Measurements from ENCODE around the gene UBE2C. TPM values are rescaled to one million over a fixed set of nuclear protein-coding genes. Genes with fewer than 3 reads are reported as not detected.
A peak's percentile ranks its signal among the peaks of the same experiment; 100 is the strongest.

UBE2C gene
- total RNA-seq, 1 donor from 2014 or later = 17.2 TPM

- no peaks in the 10 kb centered on the region for H3K36me3 Mint-ChIP-seq (ENCODE audit: low read depth)
- H3K27me3 Mint-ChIP-seq (ENCODE audit: low read depth) = peaks cover 4% of the 10 kb centered on the region
- DNase-seq (ENCODE audit: low spot score) = no peak
- H3K27ac Mint-ChIP-seq (ENCODE audit: unreplicated experiment) = no peak overlapping the region
- no peak overlapping the region for H3K4me3 Mint-ChIP-seq (ENCODE audit: unreplicated experiment)
- peaks cover 38% of the 10 kb centered on the region for H3K4me1 Mint-ChIP-seq (ENCODE audit: low read depth)
- no peak for TF ChIP-seq CTCF (IDR thresholded peaks at IDR 0.05)
- H3K9me3 Mint-ChIP-seq (ENCODE audit: low read depth) = no peaks in the 10 kb centered on the region
Measured at GRCh38 chr20:45822857-45823256, 10.4 kb downstream of the UBE2C start.

GRCh38 chr20:45823949-45824835, 11.7 kb downstream of the UBE2C start:
- no peak for DNase-seq (ENCODE audit: low spot score)
- Mint-ChIP-seq H3K27me3 (ENCODE audit: low read depth) (peaks cover 4% of the 10 kb centered on the region), H3K36me3 (ENCODE audit: low read depth) (no peaks in the 10 kb centered on the region), H3K27ac (ENCODE audit: unreplicated experiment) (no peak overlapping the region), H3K4me1 (ENCODE audit: low read depth) (peaks cover 42% of the 10 kb centered on the region), H3K9me3 (ENCODE audit: low read depth) (no peaks in the 10 kb centered on the region), H3K4me3 (ENCODE audit: unreplicated experiment) (no peak overlapping the region)
- peak; percentile 66 for TF ChIP-seq CTCF (IDR thresholded peaks at IDR 0.05)

- H3K27ac Mint-ChIP-seq (ENCODE audit: unreplicated experiment) = peak overlapping the region; percentile 79
- no peak overlapping the region for H3K4me3 Mint-ChIP-seq (ENCODE audit: unreplicated experiment)
- no peaks in the 10 kb centered on the region for H3K9me3 Mint-ChIP-seq (ENCODE audit: low read depth)
- no peak for DNase-seq (ENCODE audit: low spot score)
- peaks cover 4% of the 10 kb centered on the region for H3K27me3 Mint-ChIP-seq (ENCODE audit: low read depth)
- no peak for TF ChIP-seq CTCF (IDR thresholded peaks at IDR 0.05)
- H3K4me1 Mint-ChIP-seq (ENCODE audit: low read depth) = peaks cover 45% of the 10 kb centered on the region
- no peaks in the 10 kb centered on the region for H3K36me3 Mint-ChIP-seq (ENCODE audit: low read depth)
Measured at GRCh38 chr20:45826381-45827019, 14.1 kb downstream of the UBE2C start.

- H3K4me3 Mint-ChIP-seq (ENCODE audit: unreplicated experiment) = peak within 1 kb of the TSS; percentile 4
- peaks cover 4% of the 10 kb centered on the region for H3K27me3 Mint-ChIP-seq (ENCODE audit: low read depth)
- H3K27ac Mint-ChIP-seq (ENCODE audit: unreplicated experiment) = peak within 1 kb of the TSS; percentile 94
- no peaks in the 10 kb centered on the region for H3K36me3 Mint-ChIP-seq (ENCODE audit: low read depth)
- no peak for TF ChIP-seq CTCF (IDR thresholded peaks at IDR 0.05)
- no peak for DNase-seq (ENCODE audit: low spot score)
- H3K4me1 Mint-ChIP-seq (ENCODE audit: low read depth) = peaks cover 45% of the 10 kb centered on the region
- H3K9me3 Mint-ChIP-seq (ENCODE audit: low read depth) = no peaks in the 10 kb centered on the region
Measured at GRCh38 chr20:45827030-45827652, 14.7 kb downstream of the UBE2C start, which contains the start of gene TNNC2. Gene TNNC2, minus strand, starts transcription at chr20:45827312. Its CDS starts 64 bp downstream, at chr20:45827248.

- Mint-ChIP-seq H3K27ac (ENCODE audit: unreplicated experiment) (peak overlapping the region; percentile 94), H3K9me3 (ENCODE audit: low read depth) (no peaks in the 10 kb centered on the region), H3K27me3 (ENCODE audit: low read depth) (peaks cover 4% of the 10 kb centered on the region), H3K4me1 (ENCODE audit: low read depth) (peaks cover 45% of the 10 kb centered on the region), H3K4me3 (ENCODE audit: unreplicated experiment) (no peak overlapping the region), H3K36me3 (ENCODE audit: low read depth) (no peaks in the 10 kb centered on the region)
- no peak for DNase-seq (ENCODE audit: low spot score)
- TF ChIP-seq CTCF (IDR thresholded peaks at IDR 0.05) = no peak
Measured at GRCh38 chr20:45827712-45828111, 15.3 kb downstream of the UBE2C start.
